ENCODE measurements around the gene MYL11. TPM values are rescaled to one million over a fixed set of nuclear protein-coding genes. Genes with fewer than 3 reads are reported as not detected.
A peak's percentile ranks its signal among the peaks of the same experiment; 100 is the strongest.

The MYL11 gene
- total and polyA plus RNA-seq, 4 donors, result 0.70 TPM; not detected in 3

- no peak for TF ChIP-seq ATF3 (IDR thresholded peaks at IDR 0.05)
- no peak for TF ChIP-seq EGR1 (IDR thresholded peaks at IDR 0.05; ENCODE audit: low read depth in 2 of 2)
- no peak for TF ChIP-seq FOXA1 (IDR thresholded peaks at IDR 0.05)
- no peak for TF ChIP-seq JUND (IDR thresholded peaks at IDR 0.05)
Observed at GRCh38 chr16:30409125-30410060, 34.8 kb downstream of the MYL11 start (continued).

GRCh38 chr16:30413112-30413806 lies 38.7 kb downstream of the MYL11 start:
- DNase-seq (ENCODE audit: low spot score), result no peak
- H3K27ac ChIP-seq (ENCODE audit: low read depth in 1 of 2, low read length in 2 of 2), result peak overlapping the region; percentile 23
- peaks cover 8 to 28% (median 15%) of the 10 kb centered on the region in 4 donors for H3K4me1 ChIP-seq (ENCODE audit: control insufficient read depth in 4 of 4, insufficient read depth in 4 of 4, low read length in 3 of 4)
- H3K9ac ChIP-seq (ENCODE audit: low read depth in 1 of 2, low read length in 2 of 2), result no peak overlapping the region
- peaks cover 0 to 2% (median under 1%) of the 10 kb centered on the region in 4 donors for H3K36me3 ChIP-seq (ENCODE audit: control insufficient read depth in 4 of 4, insufficient read depth in 3 of 4, low read depth in 1 of 4, low read length in 3 of 4)
- H3K4me3 ChIP-seq (ENCODE audit: low read depth in 1 of 3, low read length in 3 of 3), result no peak overlapping the region
- 89% methylated on average over 6 of the region's 6 CpGs for WGBS
- H3K27me3 ChIP-seq (ENCODE audit: control insufficient read depth in 4 of 4, insufficient read depth in 4 of 4, low read length in 3 of 4), result no peaks in the 10 kb centered on the region
- no peaks in the 10 kb centered on the region for H3K9me3 ChIP-seq (ENCODE audit: control insufficient read depth in 4 of 4, low read length in 3 of 4)
- TF ChIP-seq YY1 (IDR thresholded peaks at IDR 0.05) (no peak), FOXA1 (IDR thresholded peaks at IDR 0.05) (no peak), TAF1 (conservative IDR thresholded peaks at IDR 0.05) (no peak), NR2F2 (IDR thresholded peaks at IDR 0.05) (no peak)

- WGBS, result 91% methylated on average over 5 of the region's 5 CpGs
Observed at GRCh38 chr16:30414159-30414558, 39.6 kb downstream of the MYL11 start.

More at GRCh38 chr16:30414159-30414558, 39.6 kb downstream of the MYL11 start:
- Histone ChIP-seq H3K9ac (ENCODE audit: low read depth in 1 of 2, low read length in 2 of 2) (no peak overlapping the region), H3K4me1 (ENCODE audit: control insufficient read depth in 4 of 4, insufficient read depth in 4 of 4, low read length in 3 of 4) (peaks cover 5 to 23% (median 11%) of the 10 kb centered on the region in 4 donors), H3K27me3 (ENCODE audit: control insufficient read depth in 4 of 4, insufficient read depth in 4 of 4, low read length in 3 of 4) (no peaks in the 10 kb centered on the region), H3K27ac (ENCODE audit: low read depth in 1 of 2, low read length in 2 of 2) (no peak overlapping the region), H3K9me3 (ENCODE audit: control insufficient read depth in 4 of 4, low read length in 3 of 4) (no peaks in the 10 kb centered on the region), H3K4me3 (ENCODE audit: low read depth in 1 of 3, low read length in 3 of 3) (no peak overlapping the region), H3K36me3 (ENCODE audit: control insufficient read depth in 4 of 4, insufficient read depth in 3 of 4, low read depth in 1 of 4, low read length in 3 of 4) (peaks cover 0 to 2% (median under 1%) of the 10 kb centered on the region in 4 donors)
- no peak for DNase-seq (ENCODE audit: low spot score)
- TF ChIP-seq RXRA (IDR thresholded peaks at IDR 0.05) (no peak), HNF4A (conservative IDR thresholded peaks at IDR 0.05) (no peak), MAX (IDR thresholded peaks at IDR 0.05) (no peak), GABPA (IDR thresholded peaks at IDR 0.05 in 1 of 2, conservative IDR thresholded peaks at IDR 0.05 in 1 of 2) (no peak), JUND (IDR thresholded peaks at IDR 0.05) (no peak), YY1 (IDR thresholded peaks at IDR 0.05) (no peak), CTCF (IDR thresholded peaks at IDR 0.05; ENCODE audit: low read depth, low read length, missing input control) (no peak), ZBTB33 (IDR thresholded peaks at IDR 0.05) (no peak), EGR1 (IDR thresholded peaks at IDR 0.05; ENCODE audit: low read depth in 2 of 2) (no peak), FOXA2 (IDR thresholded peaks at IDR 0.05) (no peak), NR2F2 (IDR thresholded peaks at IDR 0.05) (no peak), SP1 (IDR thresholded peaks at IDR 0.05) (no peak), TAF1 (conservative IDR thresholded peaks at IDR 0.05) (no peak), REST (IDR thresholded peaks at IDR 0.05) (no peak)

Data from liver (tissue), 9 donors.